ENCODE data around the gene RTCA. TPM values are rescaled to one million over a fixed set of nuclear protein-coding genes. Genes with fewer than 3 reads are reported as not detected.
"Not testable (repeated sequence)": the region's sequence is repeated elsewhere in the genome, so short reads cannot be mapped to it uniquely, and the experiment has no call there.

Gene RTCA
- total RNA-seq, 1 experiment from 2014 or later, result 21.7 TPM

DNA sequence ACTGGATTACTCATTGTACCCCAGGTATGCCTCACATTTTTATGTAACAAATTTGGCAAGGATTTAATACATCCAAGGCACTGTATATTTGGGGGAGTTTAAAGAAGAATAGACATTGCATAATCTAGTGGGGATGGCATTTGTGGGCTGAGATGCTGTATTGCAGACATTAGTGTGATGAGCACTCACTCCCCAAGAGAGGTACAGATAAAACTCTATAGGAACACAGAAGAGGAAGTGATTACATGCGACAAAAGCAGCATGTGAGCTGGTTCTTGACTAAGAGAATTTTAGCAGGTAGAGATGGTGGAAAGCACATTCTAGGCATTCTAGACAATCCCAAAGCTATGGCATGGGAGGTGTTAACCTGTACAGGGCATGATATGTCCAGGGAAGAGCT lies 62.1 kb downstream of the RTCA start:
- intact Hi-C loops (cut with micrococcal nuclease; ENCODE audit: unreplicated experiment), result no loop called here
- Mint-ChIP-seq H3K4me3 (ENCODE audit: low read depth, unreplicated experiment) (no peak overlapping the region), H3K36me3 (ENCODE audit: insufficient read depth, unreplicated experiment) (peaks cover under 1% of the 10 kb centered on the region), H3K27ac (ENCODE audit: unreplicated experiment) (no peak overlapping the region), H3K9me3 (ENCODE audit: low read depth, unreplicated experiment) (no peaks in the 10 kb centered on the region), H3K4me1 (ENCODE audit: low read depth, unreplicated experiment) (peaks cover 7% of the 10 kb centered on the region), H3K27me3 (ENCODE audit: unreplicated experiment) (no peaks in the 10 kb centered on the region)
- CTCF ChIA-PET, result no interaction called here
- no peak for TF ChIP-seq CTCF (IDR thresholded peaks at IDR 0.05; ENCODE audit: unreplicated experiment)
- BruUV-seq (replicated peaks), result no TSS peak
- DNase-seq, result no peak

DNA sequence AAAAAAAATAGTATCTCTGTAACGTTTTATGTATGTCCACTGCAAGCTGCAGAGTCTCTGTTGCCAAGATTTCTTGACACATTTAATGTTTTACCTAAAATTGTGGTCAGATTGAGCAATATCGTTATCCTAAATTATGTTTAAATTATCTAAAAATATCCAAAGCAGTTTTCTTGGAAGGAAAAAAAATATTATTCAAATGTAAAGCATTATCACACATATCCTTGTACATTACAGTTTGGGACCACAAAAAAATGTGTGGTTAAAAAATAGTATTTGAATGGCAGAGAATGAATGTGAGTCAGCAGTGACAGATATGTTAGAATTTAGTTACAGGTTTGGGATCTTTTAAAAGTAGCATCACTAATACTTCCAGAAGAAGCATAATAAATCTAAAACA lies 65.1 kb downstream of the RTCA start:
- H3K36me3 Mint-ChIP-seq (ENCODE audit: insufficient read depth, unreplicated experiment); H3K9me3 Mint-ChIP-seq (ENCODE audit: low read depth, unreplicated experiment); H3K27ac Mint-ChIP-seq (ENCODE audit: unreplicated experiment); H3K4me3 Mint-ChIP-seq (ENCODE audit: low read depth, unreplicated experiment); H3K4me1 Mint-ChIP-seq (ENCODE audit: low read depth, unreplicated experiment); intact Hi-C loops (cut with micrococcal nuclease; ENCODE audit: unreplicated experiment); BruUV-seq (replicated peaks); H3K27me3 Mint-ChIP-seq (ENCODE audit: unreplicated experiment); CTCF ChIA-PET; DNase-seq: not testable (repeated sequence)

- Mint-ChIP-seq H3K27ac (ENCODE audit: unreplicated experiment) (no peak overlapping the region), H3K4me1 (ENCODE audit: low read depth, unreplicated experiment) (no peaks in the 10 kb centered on the region), H3K9me3 (ENCODE audit: low read depth, unreplicated experiment) (peaks cover 3% of the 10 kb centered on the region), H3K4me3 (ENCODE audit: low read depth, unreplicated experiment) (no peak overlapping the region), H3K36me3 (ENCODE audit: insufficient read depth, unreplicated experiment) (no peaks in the 10 kb centered on the region), H3K27me3 (ENCODE audit: unreplicated experiment) (no peaks in the 10 kb centered on the region)
- CTCF ChIA-PET, result no interaction called here
- intact Hi-C loops (cut with micrococcal nuclease; ENCODE audit: unreplicated experiment), result no loop called here
- BruUV-seq (replicated peaks), result no TSS peak
- TF ChIP-seq CTCF (IDR thresholded peaks at IDR 0.05; ENCODE audit: unreplicated experiment), result no peak
- DNase-seq, result no peak
Measured at GRCh38 chr1:100332331-100332730, 66.3 kb downstream of the RTCA start.

- intact Hi-C loops (cut with micrococcal nuclease; ENCODE audit: unreplicated experiment), result no loop called here
- no peak for DNase-seq
- no TSS peak for BruUV-seq (replicated peaks)
- Mint-ChIP-seq H3K27ac (ENCODE audit: unreplicated experiment) (no peak overlapping the region), H3K4me1 (ENCODE audit: low read depth, unreplicated experiment) (no peaks in the 10 kb centered on the region), H3K4me3 (ENCODE audit: low read depth, unreplicated experiment) (no peak overlapping the region), H3K9me3 (ENCODE audit: low read depth, unreplicated experiment) (peaks cover 3% of the 10 kb centered on the region), H3K36me3 (ENCODE audit: insufficient read depth, unreplicated experiment) (no peaks in the 10 kb centered on the region), H3K27me3 (ENCODE audit: unreplicated experiment) (no peaks in the 10 kb centered on the region)
- CTCF ChIA-PET, result no interaction called here
- TF ChIP-seq CTCF (IDR thresholded peaks at IDR 0.05; ENCODE audit: unreplicated experiment), result no peak
Measured at GRCh38 chr1:100335436-100335835, 69.4 kb downstream of the RTCA start.

GRCh38 chr1:100337878-100338277 lies 71.9 kb downstream of the RTCA start:
- intact Hi-C loops (cut with micrococcal nuclease; ENCODE audit: unreplicated experiment); DNase-seq; H3K9me3 Mint-ChIP-seq (ENCODE audit: low read depth, unreplicated experiment); H3K27me3 Mint-ChIP-seq (ENCODE audit: unreplicated experiment); CTCF ChIA-PET; H3K4me3 Mint-ChIP-seq (ENCODE audit: low read depth, unreplicated experiment); H3K27ac Mint-ChIP-seq (ENCODE audit: unreplicated experiment); H3K36me3 Mint-ChIP-seq (ENCODE audit: insufficient read depth, unreplicated experiment); H3K4me1 Mint-ChIP-seq (ENCODE audit: low read depth, unreplicated experiment); BruUV-seq (replicated peaks): not testable (repeated sequence)

DNA sequence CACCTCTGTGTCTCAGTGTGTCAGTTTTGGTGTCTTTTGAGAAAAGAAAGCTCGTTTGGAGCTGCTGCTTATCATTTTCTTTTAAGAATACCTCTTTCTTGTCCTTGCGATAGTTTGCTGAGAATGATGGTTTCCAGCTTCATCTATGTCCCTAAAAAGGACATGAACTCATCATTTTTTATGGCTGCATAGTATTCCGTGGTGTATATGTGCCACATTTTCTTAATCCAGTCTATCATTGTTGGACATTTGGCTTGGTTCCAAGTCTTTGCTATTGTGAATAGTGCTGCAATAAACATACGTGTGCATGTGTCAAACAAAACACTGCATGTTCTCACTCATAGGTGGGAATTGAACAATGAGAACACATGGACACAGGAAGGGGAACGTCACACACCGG lies 73.7 kb downstream of the RTCA start:
- intact Hi-C loops (cut with micrococcal nuclease; ENCODE audit: unreplicated experiment); H3K36me3 Mint-ChIP-seq (ENCODE audit: insufficient read depth, unreplicated experiment): not testable (repeated sequence)

More for the DNA sequence above, 73.7 kb downstream of the RTCA start:
- CTCF ChIA-PET; H3K9me3 Mint-ChIP-seq (ENCODE audit: low read depth, unreplicated experiment); BruUV-seq (replicated peaks); DNase-seq; H3K27me3 Mint-ChIP-seq (ENCODE audit: unreplicated experiment); H3K4me1 Mint-ChIP-seq (ENCODE audit: low read depth, unreplicated experiment); H3K4me3 Mint-ChIP-seq (ENCODE audit: low read depth, unreplicated experiment); H3K27ac Mint-ChIP-seq (ENCODE audit: unreplicated experiment): not testable (repeated sequence)

Measured in Calu3 (cell line).